Transverse colon (tissue), 4 donors: ENCODE data around the gene PRR20G. TPM values are rescaled to one million over a fixed set of nuclear protein-coding genes. Genes with fewer than 3 reads are reported as not detected.

Source experiments
- DNase-seq: peaks from one replicate; pipeline ENCODE4 v3.0.0-alpha.2; 2019
- H3K27ac ChIP-seq, 4 donors: fragments of 200-600 bp; sonication (generic); 2 replicates each; pipeline ENCODE4 v1.5.1; 2016 to 2018; ENCODE audit warnings: inconsistent platforms in 4 of 4
- H3K27me3 ChIP-seq: fragments of 200-600 bp; sonication (generic); 2 replicates; pipeline ENCODE4 v1.5.1; 2017; ENCODE audit warnings: inconsistent platforms
- H3K36me3 ChIP-seq, 4 donors: fragments of 200-600 bp; sonication (generic); 2 replicates each; pipeline ENCODE4 v1.5.1; 2017 to 2019; ENCODE audit warnings: inconsistent platforms in 4 of 4
- H3K4me1 ChIP-seq, 4 donors: fragments of 200-600 bp; sonication (generic); 2 replicates each; pipeline ENCODE4 v1.5.1; 2017 to 2020; ENCODE audit warnings: inconsistent platforms in 4 of 4
- H3K4me3 ChIP-seq, 4 donors: fragments of 200-600 bp; sonication (generic); 1 replicate in 1 of 4; 2 replicates in 3 of 4; pipeline versions ENCODE4 v1.5.1 to v1.6.1; 2017 to 2019; ENCODE audit warnings: inconsistent platforms in 4 of 4
- H3K9me3 ChIP-seq, 2 donors: fragments of 200-600 bp; sonication (generic); 2 replicates each; pipeline ENCODE4 v1.5.1; 2017 to 2019; ENCODE audit warnings: inconsistent platforms in 2 of 2
- EP300 ChIP-seq: sonication (generic); formaldehyde crosslinking; IDR thresholded peaks from one replicate; pipeline ENCODE4 v1.6.1; 2017; ENCODE audit warnings: antibody characterized with exemption, low read depth
- POLR2AphosphoS5 ChIP-seq, 3 donors: sonication (generic); formaldehyde crosslinking; IDR thresholded peaks; one replicate each; pipeline ENCODE4 v1.6.1; 2016; ENCODE audit warnings: antibody characterized with exemption in 3 of 3
- in situ Hi-C, 4 donors: fragments of 200-750 bp; cut with MboI; loops; one replicate each; pipeline versions ENCODE4 v1.15.0 to v1.15.1; 2017; ENCODE audit warnings: low sequenced_read_pairs in 3 of 4, low pct_ligation_motif_present in 1 of 4, low pct_unique_long_range_greater_than_20kb in 1 of 4
- intact Hi-C: fragments of 100-400 bp; cut with DNase I; formaldehyde crosslinking; loops from one replicate; pipeline ENCODE4 v1.15.1; 2023; ENCODE audit warnings: low total_unique reads
- small RNA-seq, 4 donors: library from RNA; depleted of rRNA; stranded (forward); fragments of <200 nt; gene quantifications; one replicate each; pipeline ENCODE3, GENCODE V24; 2016
- total RNA-seq, 4 donors: library from RNA; depleted of rRNA; stranded (reverse); fragments of >200 nt; gene quantifications; one replicate each; pipeline ENCODE4 v1.1.0, GENCODE V29; 2016
- TF ChIP-seq, protein P1 (sequence below), 5 experiments: fragments of 200-600 bp in 3 of 5; fragments of 450-650 bp in 2 of 5; sonication (generic) in 3 of 5; IDR thresholded peaks; 1 replicate in 2 of 5; 2 replicates in 3 of 5; pipeline ENCODE4 v1.5.1; 2016 to 2017; ENCODE audit warnings: antibody characterized with exemption in 5 of 5, inconsistent platforms in 3 of 5, mild to moderate bottlenecking in 2 of 5, moderate library complexity in 1 of 5

The PRR20G gene
- total RNA-seq, 4 donors from 2014 or later, result not detected

DNA sequence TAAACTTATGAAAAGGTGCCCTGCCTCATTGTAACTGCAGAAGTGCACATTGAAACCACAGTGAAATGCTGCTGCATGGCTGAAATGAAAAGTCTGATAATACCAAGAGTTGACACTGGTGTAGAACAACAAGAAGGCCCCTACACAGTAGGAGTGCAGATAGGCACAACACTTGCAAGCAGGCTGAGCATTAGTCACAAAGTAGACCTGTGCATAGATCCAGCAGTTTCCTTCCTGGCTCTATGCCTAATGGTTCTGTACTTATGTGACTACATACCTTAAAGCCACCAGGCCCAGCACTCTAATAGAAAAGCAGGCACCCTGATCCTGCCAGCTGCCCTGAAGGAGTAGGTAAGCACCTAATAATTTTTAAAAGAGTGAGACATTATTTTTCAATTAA lies 53.1 kb downstream of the PRR20G start:
- intact Hi-C loops (no loop called here), in situ Hi-C loops (no loop called here)
- no peak overlapping the region for H3K4me3 ChIP-seq
- no peaks in the 10 kb centered on the region for H3K4me1 ChIP-seq
- TF ChIP-seq EP300 (no peak), POLR2AphosphoS5 (IDR thresholded peaks at IDR 0.05) (no peak)
- TF ChIP-seq, protein P1, sequence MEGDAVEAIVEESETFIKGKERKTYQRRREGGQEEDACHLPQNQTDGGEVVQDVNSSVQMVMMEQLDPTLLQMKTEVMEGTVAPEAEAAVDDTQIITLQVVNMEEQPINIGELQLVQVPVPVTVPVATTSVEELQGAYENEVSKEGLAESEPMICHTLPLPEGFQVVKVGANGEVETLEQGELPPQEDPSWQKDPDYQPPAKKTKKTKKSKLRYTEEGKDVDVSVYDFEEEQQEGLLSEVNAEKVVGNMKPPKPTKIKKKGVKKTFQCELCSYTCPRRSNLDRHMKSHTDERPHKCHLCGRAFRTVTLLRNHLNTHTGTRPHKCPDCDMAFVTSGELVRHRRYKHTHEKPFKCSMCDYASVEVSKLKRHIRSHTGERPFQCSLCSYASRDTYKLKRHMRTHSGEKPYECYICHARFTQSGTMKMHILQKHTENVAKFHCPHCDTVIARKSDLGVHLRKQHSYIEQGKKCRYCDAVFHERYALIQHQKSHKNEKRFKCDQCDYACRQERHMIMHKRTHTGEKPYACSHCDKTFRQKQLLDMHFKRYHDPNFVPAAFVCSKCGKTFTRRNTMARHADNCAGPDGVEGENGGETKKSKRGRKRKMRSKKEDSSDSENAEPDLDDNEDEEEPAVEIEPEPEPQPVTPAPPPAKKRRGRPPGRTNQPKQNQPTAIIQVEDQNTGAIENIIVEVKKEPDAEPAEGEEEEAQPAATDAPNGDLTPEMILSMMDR (IDR thresholded peaks at IDR 0.05), result no peak
- H3K27me3 ChIP-seq, result peaks cover 5% of the 10 kb centered on the region
- DNase-seq, result no peak
- H3K9me3 ChIP-seq, result peaks cover 0 to 3% of the 10 kb centered on the region in 2 donors
- H3K36me3 ChIP-seq, result no peaks in the 10 kb centered on the region
- no peak overlapping the region for H3K27ac ChIP-seq

Small RNA genes lying within 50 kb of the gene (small RNA-seq; reads per million reads assigned to genes)
- gene RNU6-1047P, result 0 reads per million in 4 donors

Other genes with a start within 250 kb of the PRR20G start
- not detected for gene PRR23E, start 94.9 kb downstream of the PRR20G start, total RNA-seq